Natural killer cell treated with Interleukin-12 subunit alpha and Interleukin-12 subunit beta and Interleukin-15 and Interleukin-18, amount 100 ng/mL, for 72 hours (primary cell): ENCODE data around the gene DLGAP5. TPM values are rescaled to one million over a fixed set of nuclear protein-coding genes. Genes with fewer than 3 reads are reported as not detected.

ENCODE experiments used
- ATAC-seq, 2 donors: fragments of 150-1000 bp; cut with Tn5 transposase in 1 of 2; sonication (Bioruptor Pico), chemical (Tn5 transposase) in 1 of 2; 2 replicates each; pipeline ENCODE4 v1.10.0; 2021
- DNase-seq: peaks from one replicate; pipeline ENCODE4 v3.0.0; 2022; ENCODE audit warnings: low spot score
- H3K27ac Mint-ChIP-seq, 2 donors: 1 replicate in 1 of 2; 2 replicates in 1 of 2; pipeline ENCODE4 v1.8.0; 2022; ENCODE audit warnings: mixed read lengths in 2 of 2, mild to moderate bottlenecking in 1 of 2, moderate library complexity in 1 of 2
- H3K27me3 Mint-ChIP-seq, 2 donors: 1 replicate in 1 of 2; 2 replicates in 1 of 2; pipeline ENCODE4 v1.8.0; 2022; ENCODE audit warnings: mixed read lengths in 2 of 2
- H3K36me3 Mint-ChIP-seq: one replicate; pipeline ENCODE4 v1.8.0; 2022; ENCODE audit warnings: mixed read lengths
- H3K4me1 Mint-ChIP-seq, 2 donors: 1 replicate in 1 of 2; 2 replicates in 1 of 2; pipeline ENCODE4 v1.8.0; 2022; ENCODE audit warnings: low read depth in 2 of 2, mixed read lengths in 2 of 2, mild to moderate bottlenecking in 1 of 2
- H3K4me3 Mint-ChIP-seq: one replicate; pipeline ENCODE4 v1.8.0; 2022; ENCODE audit warnings: mixed read lengths
- H3K9me3 Mint-ChIP-seq: 2 replicates; pipeline ENCODE4 v1.8.0; 2022; ENCODE audit warnings: mixed read lengths
- total RNA-seq, 2 donors: library from RNA; stranded (reverse); gene quantifications; one replicate each; pipeline ENCODE4 v1.2.3, GENCODE V29; 2022

DLGAP5 gene
- total RNA-seq, 2 donors from 2014 or later: 27.7 to 60.6 TPM

- peaks cover 5% of the 10 kb centered on the region for H3K9me3 Mint-ChIP-seq
- peaks cover 0 to 5% of the 10 kb centered on the region in 2 donors for H3K27me3 Mint-ChIP-seq
- DNase-seq (no peak), ATAC-seq (no peak)
- H3K4me1 Mint-ChIP-seq: peaks cover 65 to 67% of the 10 kb centered on the region in 2 donors
- H3K27ac Mint-ChIP-seq: peak overlapping the region; percentile 15 to 18
- no peak overlapping the region for H3K4me3 Mint-ChIP-seq
- H3K36me3 Mint-ChIP-seq: peaks cover 5% of the 10 kb centered on the region
Measured at GRCh38 chr14:55122440-55122986, 68.9 kb downstream of the DLGAP5 start.

- Mint-ChIP-seq H3K4me3 (no peak overlapping the region), H3K27ac (peak overlapping the region in 1 of 2 donors; percentile 18), H3K4me1 (peaks cover 61 to 62% of the 10 kb centered on the region in 2 donors), H3K36me3 (peaks cover 5% of the 10 kb centered on the region), H3K9me3 (peaks cover 5% of the 10 kb centered on the region), H3K27me3 (peaks cover 0 to 5% of the 10 kb centered on the region in 2 donors)
- DNase-seq (no peak), ATAC-seq (no peak)
Measured at GRCh38 chr14:55121628-55122439, 69.6 kb downstream of the DLGAP5 start.

- Mint-ChIP-seq H3K4me3 (peak overlapping the region; percentile 43), H3K36me3 (peaks cover 5% of the 10 kb centered on the region), H3K4me1 (peaks cover 51 to 55% of the 10 kb centered on the region in 2 donors), H3K27me3 (peaks cover 0 to 5% of the 10 kb centered on the region in 2 donors), H3K27ac (peak overlapping the region; percentile 24 to 62), H3K9me3 (peaks cover 5% of the 10 kb centered on the region)
- DNase-seq (no peak), ATAC-seq (peak; percentile 43 to 52)
Measured at GRCh38 chr14:55120571-55121495, 70.6 kb downstream of the DLGAP5 start.

- peaks cover 5% of the 10 kb centered on the region for H3K36me3 Mint-ChIP-seq
Measured at GRCh38 chr14:55118761-55119160, 72.6 kb downstream of the DLGAP5 start.

GRCh38 chr14:55117803-55118441 is 73.5 kb downstream of the DLGAP5 start:
- Mint-ChIP-seq H3K9me3 (peaks cover 5% of the 10 kb centered on the region), H3K27ac (no peak overlapping the region), H3K36me3 (peaks cover 5% of the 10 kb centered on the region), H3K27me3 (peaks cover 0 to 5% of the 10 kb centered on the region in 2 donors), H3K4me1 (peaks cover 35 to 37% of the 10 kb centered on the region in 2 donors), H3K4me3 (no peak overlapping the region)
- DNase-seq (no peak), ATAC-seq (peak in 1 of 2 donors; percentile 55)

More at GRCh38 chr14:55118761-55119160, 72.6 kb downstream of the DLGAP5 start:
- H3K4me3 Mint-ChIP-seq: no peak overlapping the region
- no peak for DNase-seq
- H3K9me3 Mint-ChIP-seq: peaks cover 5% of the 10 kb centered on the region
- no peak for ATAC-seq
- no peak overlapping the region for H3K27ac Mint-ChIP-seq
- H3K4me1 Mint-ChIP-seq: peaks cover 35 to 41% of the 10 kb centered on the region in 2 donors
- peaks cover 0 to 5% of the 10 kb centered on the region in 2 donors for H3K27me3 Mint-ChIP-seq

- no peak for DNase-seq
- no peak for ATAC-seq
- no peak overlapping the region for H3K4me3 Mint-ChIP-seq
- no peak overlapping the region for H3K27ac Mint-ChIP-seq
- peaks cover 5% of the 10 kb centered on the region for H3K36me3 Mint-ChIP-seq
- peaks cover 26 to 28% of the 10 kb centered on the region in 2 donors for H3K4me1 Mint-ChIP-seq
- H3K9me3 Mint-ChIP-seq: peaks cover 5% of the 10 kb centered on the region
- peaks cover 0 to 5% of the 10 kb centered on the region in 2 donors for H3K27me3 Mint-ChIP-seq
Measured at GRCh38 chr14:55116246-55117030, 74.9 kb downstream of the DLGAP5 start.

- peaks cover 5% of the 10 kb centered on the region for H3K36me3 Mint-ChIP-seq
- no peak for ATAC-seq
- H3K4me3 Mint-ChIP-seq: no peak overlapping the region
- no peak for DNase-seq
- peaks cover 5% of the 10 kb centered on the region for H3K9me3 Mint-ChIP-seq
- H3K4me1 Mint-ChIP-seq: peaks cover 20 to 25% of the 10 kb centered on the region in 2 donors
- peaks cover 0 to 5% of the 10 kb centered on the region in 2 donors for H3K27me3 Mint-ChIP-seq
- H3K27ac Mint-ChIP-seq: no peak overlapping the region
Measured at GRCh38 chr14:55115861-55116245, 75.5 kb downstream of the DLGAP5 start.

- Mint-ChIP-seq H3K4me3 (no peak overlapping the region), H3K36me3 (peaks cover 5% of the 10 kb centered on the region), H3K9me3 (peaks cover 5% of the 10 kb centered on the region), H3K27me3 (peaks cover 0 to 5% of the 10 kb centered on the region in 2 donors), H3K4me1 (peaks cover 16 to 21% of the 10 kb centered on the region in 2 donors), H3K27ac (no peak overlapping the region)
- ATAC-seq: no peak
- DNase-seq: no peak
Measured at GRCh38 chr14:55115460-55115859, 75.9 kb downstream of the DLGAP5 start.

GRCh38 chr14:55114720-55115119 is 76.7 kb downstream of the DLGAP5 start:
- H3K4me1 Mint-ChIP-seq: peaks cover 9 to 14% of the 10 kb centered on the region in 2 donors
- ATAC-seq (no peak), DNase-seq (no peak)
- no peak overlapping the region for H3K4me3 Mint-ChIP-seq
- no peaks in the 10 kb centered on the region for H3K27me3 Mint-ChIP-seq
- H3K27ac Mint-ChIP-seq: no peak overlapping the region
- no peaks in the 10 kb centered on the region for H3K9me3 Mint-ChIP-seq
- no peaks in the 10 kb centered on the region for H3K36me3 Mint-ChIP-seq

- Mint-ChIP-seq H3K27me3 (no peaks in the 10 kb centered on the region), H3K4me3 (no peak overlapping the region), H3K27ac (no peak overlapping the region), H3K4me1 (peaks cover 13 to 17% of the 10 kb centered on the region in 2 donors), H3K36me3 (peaks cover 5% of the 10 kb centered on the region), H3K9me3 (no peaks in the 10 kb centered on the region)
- no peak for DNase-seq
- ATAC-seq: no peak
Measured at GRCh38 chr14:55111122-55111708, 80.2 kb downstream of the DLGAP5 start.

- DNase-seq (no peak), ATAC-seq (no peak)
- peaks cover 10% of the 10 kb centered on the region for H3K36me3 Mint-ChIP-seq
- H3K4me3 Mint-ChIP-seq: no peak overlapping the region
- H3K4me1 Mint-ChIP-seq: peaks cover 19 to 21% of the 10 kb centered on the region in 2 donors
- H3K27me3 Mint-ChIP-seq: no peaks in the 10 kb centered on the region
- no peaks in the 10 kb centered on the region for H3K9me3 Mint-ChIP-seq
- no peak overlapping the region for H3K27ac Mint-ChIP-seq
Measured at GRCh38 chr14:55109836-55110235, 81.5 kb downstream of the DLGAP5 start.

- DNase-seq (peak; percentile 69), ATAC-seq (peak; percentile 81 to 91)
- Mint-ChIP-seq H3K9me3 (no peaks in the 10 kb centered on the region), H3K27me3 (no peaks in the 10 kb centered on the region), H3K4me1 (peaks cover 34 to 35% of the 10 kb centered on the region in 2 donors), H3K36me3 (peaks cover 18% of the 10 kb centered on the region), H3K27ac (peak overlapping the region; percentile 82 to 84), H3K4me3 (peak overlapping the region; percentile 55)
Measured at GRCh38 chr14:55107766-55108554, 83.4 kb downstream of the DLGAP5 start.
